ENCODE results near the gene DAB1. TPM values are rescaled to one million over a fixed set of nuclear protein-coding genes. Genes with fewer than 3 reads are reported as not detected.

DAB1 gene
- total RNA-seq, 4 donors from 2014 or later: 0.22 TPM; not detected in 3

DNA sequence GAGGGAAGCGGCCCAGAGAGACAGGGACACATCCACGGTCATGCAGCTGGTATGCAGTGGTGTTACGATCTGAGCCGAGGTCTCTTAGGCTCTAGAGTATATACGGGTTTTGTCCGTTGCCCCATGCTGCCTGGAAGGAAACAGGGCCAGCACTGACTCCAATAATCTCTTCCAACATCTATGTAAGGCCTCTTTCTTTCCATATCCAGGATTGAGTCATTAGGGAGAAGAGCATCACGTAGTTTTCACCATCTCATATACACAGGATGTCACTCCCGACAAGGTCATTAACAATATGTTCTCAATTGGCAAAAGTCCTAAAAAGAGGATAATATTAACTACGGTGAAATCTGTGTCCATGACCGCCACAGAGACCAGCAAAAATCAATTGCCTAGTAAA, 462.4 kb downstream of the DAB1 start:
- no peaks in the 10 kb centered on the region for H3K27me3 ChIP-seq
- no peak overlapping the region for H3K4me3 ChIP-seq
- H3K9me3 ChIP-seq: no peaks in the 10 kb centered on the region
- no peak overlapping the region for H3K27ac ChIP-seq
- intact Hi-C loops (cut with DNase I; ENCODE audit: low total_unique reads): no loop called here
- no peaks in the 10 kb centered on the region for H3K4me1 ChIP-seq
- TF ChIP-seq POLR2A (IDR thresholded peaks at IDR 0.05): no peak
- TF ChIP-seq, protein P1, sequence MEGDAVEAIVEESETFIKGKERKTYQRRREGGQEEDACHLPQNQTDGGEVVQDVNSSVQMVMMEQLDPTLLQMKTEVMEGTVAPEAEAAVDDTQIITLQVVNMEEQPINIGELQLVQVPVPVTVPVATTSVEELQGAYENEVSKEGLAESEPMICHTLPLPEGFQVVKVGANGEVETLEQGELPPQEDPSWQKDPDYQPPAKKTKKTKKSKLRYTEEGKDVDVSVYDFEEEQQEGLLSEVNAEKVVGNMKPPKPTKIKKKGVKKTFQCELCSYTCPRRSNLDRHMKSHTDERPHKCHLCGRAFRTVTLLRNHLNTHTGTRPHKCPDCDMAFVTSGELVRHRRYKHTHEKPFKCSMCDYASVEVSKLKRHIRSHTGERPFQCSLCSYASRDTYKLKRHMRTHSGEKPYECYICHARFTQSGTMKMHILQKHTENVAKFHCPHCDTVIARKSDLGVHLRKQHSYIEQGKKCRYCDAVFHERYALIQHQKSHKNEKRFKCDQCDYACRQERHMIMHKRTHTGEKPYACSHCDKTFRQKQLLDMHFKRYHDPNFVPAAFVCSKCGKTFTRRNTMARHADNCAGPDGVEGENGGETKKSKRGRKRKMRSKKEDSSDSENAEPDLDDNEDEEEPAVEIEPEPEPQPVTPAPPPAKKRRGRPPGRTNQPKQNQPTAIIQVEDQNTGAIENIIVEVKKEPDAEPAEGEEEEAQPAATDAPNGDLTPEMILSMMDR (IDR thresholded peaks at IDR 0.05 in 4 of 5, conservative IDR thresholded peaks at IDR 0.05 in 1 of 5): no peak
- H3K36me3 ChIP-seq: no peaks in the 10 kb centered on the region
- in situ Hi-C loops (cut with MboI; ENCODE audit: low sequenced_read_pairs in 4 of 4): no loop called here
- ATAC-seq: no peak
- DNase-seq: no peak

DNA sequence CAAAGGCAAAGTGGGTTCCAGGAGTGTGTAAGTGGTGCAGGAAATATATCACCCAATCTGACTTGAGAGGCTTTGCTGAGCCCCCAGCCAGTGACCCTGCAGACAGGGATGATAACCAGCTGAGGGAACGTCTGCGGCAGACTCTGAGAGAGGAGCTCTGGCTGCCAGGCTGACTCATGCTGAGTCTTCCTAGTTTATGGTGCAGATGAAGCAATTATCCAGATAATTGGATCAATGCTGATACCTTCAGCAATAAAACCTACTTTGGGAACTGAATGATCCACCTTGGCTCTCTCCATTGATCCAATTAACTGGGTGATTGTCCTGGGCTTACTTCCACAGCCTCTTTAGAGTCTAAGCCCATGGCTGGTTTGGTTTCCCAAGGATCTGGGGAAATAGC, 465.3 kb downstream of the DAB1 start:
- Histone ChIP-seq H3K27ac (no peak overlapping the region), H3K36me3 (no peaks in the 10 kb centered on the region), H3K9me3 (no peaks in the 10 kb centered on the region), H3K27me3 (no peaks in the 10 kb centered on the region), H3K4me1 (no peaks in the 10 kb centered on the region), H3K4me3 (no peak overlapping the region)
- intact Hi-C loops (cut with DNase I; ENCODE audit: low total_unique reads): no loop called here
- DNase-seq (no peak), ATAC-seq (no peak)
- TF ChIP-seq, protein P1 (IDR thresholded peaks at IDR 0.05 in 4 of 5, conservative IDR thresholded peaks at IDR 0.05 in 1 of 5): no peak
- in situ Hi-C loops (cut with MboI; ENCODE audit: low sequenced_read_pairs in 4 of 4): no loop called here

DNA sequence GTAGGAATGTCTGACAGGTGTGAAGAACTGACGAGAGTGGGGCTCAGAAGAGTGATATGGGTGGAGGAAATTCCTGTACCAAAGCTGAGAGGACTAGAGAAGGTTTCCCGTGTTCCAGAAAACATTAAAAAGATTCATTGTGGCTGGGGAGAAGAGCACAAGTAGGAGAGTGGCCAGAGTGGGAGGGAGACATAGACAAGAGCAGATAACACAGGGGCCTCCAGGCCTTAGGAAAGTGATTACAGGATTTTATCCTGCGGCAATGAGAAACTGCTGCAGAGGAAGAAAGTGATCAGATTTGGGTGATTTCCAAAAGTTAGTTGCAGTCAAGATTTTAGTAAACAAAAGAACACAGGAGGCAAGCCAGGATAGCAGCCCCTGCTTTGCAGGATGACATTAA, 465.9 kb downstream of the DAB1 start:
- in situ Hi-C loops (cut with MboI; ENCODE audit: low sequenced_read_pairs in 4 of 4): no loop called here
- no peak for TF ChIP-seq POLR2A (IDR thresholded peaks at IDR 0.05)
- TF ChIP-seq, protein P1 (IDR thresholded peaks at IDR 0.05 in 4 of 5, conservative IDR thresholded peaks at IDR 0.05 in 1 of 5): no peak
- H3K4me1 ChIP-seq: no peaks in the 10 kb centered on the region
- H3K9me3 ChIP-seq: no peaks in the 10 kb centered on the region
- H3K27ac ChIP-seq: no peak overlapping the region
- no peak for ATAC-seq
- intact Hi-C loops (cut with DNase I; ENCODE audit: low total_unique reads): no loop called here
- DNase-seq: no peak
- no peaks in the 10 kb centered on the region for H3K27me3 ChIP-seq
- no peak overlapping the region for H3K4me3 ChIP-seq
- no peaks in the 10 kb centered on the region for H3K36me3 ChIP-seq

DNA sequence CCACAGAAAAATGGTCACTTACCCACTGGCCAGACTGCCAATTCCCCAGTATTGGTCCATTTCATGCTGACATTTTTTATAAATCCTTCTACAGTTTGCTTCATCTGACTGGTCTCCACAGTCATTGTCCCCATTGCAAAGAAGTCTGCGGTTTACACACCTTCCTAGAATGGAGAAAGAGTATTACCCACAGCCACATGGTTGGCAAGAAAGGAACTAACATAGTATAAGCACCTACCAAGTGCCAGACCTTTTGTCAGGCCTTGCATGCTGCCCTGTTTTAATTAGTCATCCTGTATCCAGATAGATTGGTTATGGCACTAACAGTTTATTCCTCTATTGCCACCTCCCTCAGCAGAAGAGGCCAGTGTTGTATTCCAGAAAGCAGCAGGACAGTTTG, 469.2 kb downstream of the DAB1 start:
- no peak for DNase-seq

DNA sequence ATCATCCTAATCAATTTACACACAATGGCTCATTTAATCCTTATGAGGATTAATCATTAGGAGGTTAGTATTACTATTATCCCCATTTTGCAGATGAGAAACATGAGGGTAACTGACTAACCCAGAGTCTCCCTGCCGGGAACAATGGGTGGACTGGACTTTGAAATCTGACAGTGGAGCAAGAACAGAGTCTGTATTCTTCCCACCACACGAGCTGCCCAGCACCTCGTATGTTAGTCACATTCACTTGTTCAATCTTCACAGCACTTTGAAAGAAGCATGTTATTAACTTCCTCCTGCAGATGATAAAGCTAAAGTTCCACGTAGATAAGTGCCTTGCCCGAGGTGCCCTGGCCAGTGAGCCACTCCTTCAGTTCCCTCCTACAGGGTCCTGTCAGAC, 470.5 kb downstream of the DAB1 start:
- Histone ChIP-seq H3K36me3 (no peaks in the 10 kb centered on the region), H3K4me3 (no peak overlapping the region), H3K9me3 (no peaks in the 10 kb centered on the region), H3K27ac (no peak overlapping the region), H3K27me3 (no peaks in the 10 kb centered on the region), H3K4me1 (no peaks in the 10 kb centered on the region)
- intact Hi-C loops (cut with DNase I; ENCODE audit: low total_unique reads): no loop called here
- TF ChIP-seq POLR2A (IDR thresholded peaks at IDR 0.05): no peak
- TF ChIP-seq, protein P1 (IDR thresholded peaks at IDR 0.05 in 4 of 5, conservative IDR thresholded peaks at IDR 0.05 in 1 of 5): no peak
- in situ Hi-C loops (cut with MboI; ENCODE audit: low sequenced_read_pairs in 4 of 4): no loop called here
- ATAC-seq: no peak
- no peak for DNase-seq

More for the DNA sequence above, 469.2 kb downstream of the DAB1 start:
- no peaks in the 10 kb centered on the region for H3K36me3 ChIP-seq
- no peak overlapping the region for H3K27ac ChIP-seq
- no peak for TF ChIP-seq POLR2A (IDR thresholded peaks at IDR 0.05)
- TF ChIP-seq, protein P1 (IDR thresholded peaks at IDR 0.05 in 4 of 5, conservative IDR thresholded peaks at IDR 0.05 in 1 of 5): no peak
- no peak for ATAC-seq
- no peaks in the 10 kb centered on the region for H3K9me3 ChIP-seq
- intact Hi-C loops (cut with DNase I; ENCODE audit: low total_unique reads): no loop called here
- H3K27me3 ChIP-seq: no peaks in the 10 kb centered on the region
- in situ Hi-C loops (cut with MboI; ENCODE audit: low sequenced_read_pairs in 4 of 4): no loop called here
- H3K4me3 ChIP-seq: no peak overlapping the region
- no peaks in the 10 kb centered on the region for H3K4me1 ChIP-seq
